NCI-H345 treated with DMSO at 0.1 percent for 48 hours (cell line): ENCODE data around the gene PKDCC.
"Not testable (repeated sequence)": the region's sequence is repeated elsewhere in the genome, so short reads cannot be mapped to it uniquely, and the experiment has no call there.

ENCODE experiments used
- DNase-seq: peaks from one replicate; lab custom pipeline; 2025; ENCODE audit not compliant: unreplicated experiment; lab: John Stamatoyannopoulos, UW

The PKDCC gene

GRCh38 chr2:42030200-42030759 is 17.5 kb upstream of the PKDCC start:
- no peak for DNase-seq

GRCh38 chr2:42030829-42031228 is 17.0 kb upstream of the PKDCC start:
- no peak for DNase-seq

GRCh38 chr2:42031281-42032223 is 16.3 kb upstream of the PKDCC start:
- DNase-seq, result no peak

- DNase-seq, result no peak
These were observed 15.6 kb upstream of the PKDCC start for GRCh38 chr2:42032224-42032620.

GRCh38 chr2:42032745-42033144 is 15.1 kb upstream of the PKDCC start:
- no peak for DNase-seq

GRCh38 chr2:42034096-42034495 is 13.7 kb upstream of the PKDCC start:
- not testable (repeated sequence) for DNase-seq

GRCh38 chr2:42035241-42035640 is 12.6 kb upstream of the PKDCC start:
- no peak for DNase-seq

GRCh38 chr2:42036413-42036812 is 11.4 kb upstream of the PKDCC start:
- no peak for DNase-seq

GRCh38 chr2:42036940-42037339 is 10.9 kb upstream of the PKDCC start:
- no peak for DNase-seq

- DNase-seq, result no peak
These were observed 7.1 kb upstream of the PKDCC start for GRCh38 chr2:42040643-42041278.

GRCh38 chr2:42041377-42042127 is 6.3 kb upstream of the PKDCC start:
- DNase-seq, result no peak

GRCh38 chr2:42042631-42043355 is 5.0 kb upstream of the PKDCC start:
- no peak for DNase-seq

GRCh38 chr2:42043789-42044394 is 3.9 kb upstream of the PKDCC start:
- no peak for DNase-seq

- DNase-seq, result no peak
These were observed 2.9 kb upstream of the PKDCC start for GRCh38 chr2:42044939-42045338.

GRCh38 chr2:42045352-42045751 is 2.5 kb upstream of the PKDCC start:
- DNase-seq, result no peak

- DNase-seq, result no peak
These were observed 1.7 kb upstream of the PKDCC start for GRCh38 chr2:42045848-42046748.

GRCh38 chr2:42046819-42047487 is 868 bp upstream of the PKDCC start:
- no peak for DNase-seq

- no peak for DNase-seq
These were observed 739 bp downstream of the PKDCC start for GRCh38 chr2:42048299-42049220.
